ENCODE data around the gene R3HDM4. TPM values are rescaled to one million over a fixed set of nuclear protein-coding genes. Genes with fewer than 3 reads are reported as not detected.

Gene R3HDM4
- total and polyA plus RNA-seq, 4 donors = 31.6 to 139 (median 77.7) TPM

- WGBS, 2 donors = 90 to 91% methylated on average over 31 to 32 of the region's 32 CpGs
- Histone ChIP-seq H3K4me3 (no peak overlapping the region), H3K27ac (ENCODE audit: low read depth in 1 of 2, low read length in 1 of 2) (no peak overlapping the region), H3K9ac (ENCODE audit: insufficient read depth in 1 of 2, low read length in 2 of 2) (no peak overlapping the region), H3K36me3 (ENCODE audit: control insufficient read depth in 4 of 4, insufficient read depth in 4 of 4, low read length in 4 of 4) (peaks cover 0 to 33% (median 3%) of the 10 kb centered on the region in 4 donors), H3K4me1 (ENCODE audit: control insufficient read depth in 5 of 5, insufficient read depth in 5 of 5, low read length in 5 of 5) (peaks cover 0 to 5% (median 0%) of the 10 kb centered on the region in 5 donors), H3K27me3 (ENCODE audit: control insufficient read depth in 3 of 3, insufficient read depth in 3 of 3, low read length in 2 of 3) (no peaks in the 10 kb centered on the region), H3K9me3 (ENCODE audit: control insufficient read depth in 4 of 4, insufficient read depth in 3 of 4, low read length in 3 of 4) (no peaks in the 10 kb centered on the region)
- TF ChIP-seq CTCF (IDR thresholded peaks at IDR 0.05; ENCODE audit: control extremely low read depth, extremely low read depth) = no peak
- ATAC-seq (ENCODE audit: insufficient read depth, low FRiP score) (no peak), DNase-seq (no peak)
Measured at GRCh38 chr19:899336-900042, 13.5 kb downstream of the R3HDM4 start.

- Histone ChIP-seq H3K36me3 (ENCODE audit: control insufficient read depth in 4 of 4, insufficient read depth in 4 of 4, low read length in 4 of 4) (peaks cover 0 to 33% (median 3%) of the 10 kb centered on the region in 4 donors), H3K4me1 (ENCODE audit: control insufficient read depth in 5 of 5, insufficient read depth in 5 of 5, low read length in 5 of 5) (peaks cover 0 to 5% (median 0%) of the 10 kb centered on the region in 5 donors), H3K27ac (ENCODE audit: low read depth in 1 of 2, low read length in 1 of 2) (no peak overlapping the region), H3K27me3 (ENCODE audit: control insufficient read depth in 3 of 3, insufficient read depth in 3 of 3, low read length in 2 of 3) (no peaks in the 10 kb centered on the region), H3K4me3 (no peak overlapping the region), H3K9me3 (ENCODE audit: control insufficient read depth in 4 of 4, insufficient read depth in 3 of 4, low read length in 3 of 4) (no peaks in the 10 kb centered on the region), H3K9ac (ENCODE audit: insufficient read depth in 1 of 2, low read length in 2 of 2) (no peak overlapping the region)
- no peak for ATAC-seq (ENCODE audit: insufficient read depth, low FRiP score)
- no peak for DNase-seq
- no peak for TF ChIP-seq CTCF (IDR thresholded peaks at IDR 0.05; ENCODE audit: control extremely low read depth, extremely low read depth)
- WGBS, 2 donors = 83 to 90% methylated on average over 20 of the region's 20 CpGs
Measured at GRCh38 chr19:898663-899062, 14.4 kb downstream of the R3HDM4 start.

- peaks cover 0 to 28% (median 3%) of the 10 kb centered on the region in 4 donors for H3K36me3 ChIP-seq (ENCODE audit: control insufficient read depth in 4 of 4, insufficient read depth in 4 of 4, low read length in 4 of 4)
- no peak overlapping the region for H3K27ac ChIP-seq (ENCODE audit: low read depth in 1 of 2, low read length in 1 of 2)
- H3K27me3 ChIP-seq (ENCODE audit: control insufficient read depth in 3 of 3, insufficient read depth in 3 of 3, low read length in 2 of 3) = no peaks in the 10 kb centered on the region
- ATAC-seq (ENCODE audit: insufficient read depth, low FRiP score) (no peak), DNase-seq (no peak)
- H3K9ac ChIP-seq (ENCODE audit: insufficient read depth in 1 of 2, low read length in 2 of 2) = no peak overlapping the region
- no peak overlapping the region for H3K4me3 ChIP-seq
- H3K9me3 ChIP-seq (ENCODE audit: control insufficient read depth in 4 of 4, insufficient read depth in 3 of 4, low read length in 3 of 4) = no peaks in the 10 kb centered on the region
- 91% methylated on average over 26 of the region's 26 CpGs for WGBS, 2 donors
- H3K4me1 ChIP-seq (ENCODE audit: control insufficient read depth in 5 of 5, insufficient read depth in 5 of 5, low read length in 5 of 5) = no peaks in the 10 kb centered on the region
- TF ChIP-seq CTCF (IDR thresholded peaks at IDR 0.05; ENCODE audit: control extremely low read depth, extremely low read depth) = no peak
Measured at GRCh38 chr19:897442-898039, 15.5 kb downstream of the R3HDM4 start.
